ENCODE measurements around the gene GAK.
"Not testable (repeated sequence)": the region's sequence is repeated elsewhere in the genome, so short reads cannot be mapped to it uniquely, and the experiment has no call there.

The GAK gene

GRCh38 chr4:926538-926937 is 5.6 kb downstream of the GAK start:
- no peak for DNase-seq (ENCODE audit: low read depth)

- DNase-seq (ENCODE audit: low read depth), result no peak
Measured at GRCh38 chr4:925771-926500, 6.2 kb downstream of the GAK start.

- no peak for DNase-seq (ENCODE audit: low read depth)
Measured at GRCh38 chr4:925171-925570, 6.9 kb downstream of the GAK start.

- peak; percentile 20 for DNase-seq (ENCODE audit: low read depth)
Measured at GRCh38 chr4:924107-925096, 7.7 kb downstream of the GAK start.

GRCh38 chr4:921830-922331 is 10.2 kb downstream of the GAK start:
- no peak for DNase-seq (ENCODE audit: low read depth)

GRCh38 chr4:919004-919680 is 13.0 kb downstream of the GAK start:
- DNase-seq (ENCODE audit: low read depth), result not testable (repeated sequence)

- DNase-seq (ENCODE audit: low read depth), result not testable (repeated sequence)
Measured at GRCh38 chr4:918591-918990, 13.5 kb downstream of the GAK start.

- no peak for DNase-seq (ENCODE audit: low read depth)
Measured at GRCh38 chr4:917992-918391, 14.1 kb downstream of the GAK start.

- DNase-seq (ENCODE audit: low read depth), result no peak
Measured at GRCh38 chr4:917466-917865, 14.7 kb downstream of the GAK start.

DNA sequence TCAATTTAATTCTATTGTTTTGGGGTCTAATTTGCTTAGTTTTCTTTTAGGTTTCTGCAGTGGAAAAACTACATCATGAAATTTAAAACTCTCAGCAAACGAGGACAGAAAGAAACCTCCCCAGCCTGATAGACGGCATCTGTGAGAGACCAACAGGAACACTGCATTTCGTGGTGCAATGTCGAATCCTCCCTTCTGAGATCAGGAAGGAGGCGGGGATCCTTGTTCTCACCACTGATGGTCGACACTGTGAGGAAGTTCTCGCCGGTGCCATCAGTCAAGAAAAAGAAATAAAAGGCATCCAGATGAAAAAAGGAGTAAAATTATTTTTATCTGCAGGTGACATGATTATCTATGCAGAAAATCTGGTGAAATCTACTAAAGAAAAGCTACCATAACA is 16.5 kb downstream of the GAK start:
- no peak for DNase-seq (ENCODE audit: low read depth)

GRCh38 chr4:915041-915474 is 17.1 kb downstream of the GAK start:
- no peak for DNase-seq (ENCODE audit: low read depth)

- DNase-seq (ENCODE audit: low read depth), result no peak
Measured at GRCh38 chr4:914531-914930, 17.6 kb downstream of the GAK start.

- DNase-seq (ENCODE audit: low read depth), result no peak
Measured at GRCh38 chr4:913280-913618, 18.9 kb downstream of the GAK start.

DNA sequence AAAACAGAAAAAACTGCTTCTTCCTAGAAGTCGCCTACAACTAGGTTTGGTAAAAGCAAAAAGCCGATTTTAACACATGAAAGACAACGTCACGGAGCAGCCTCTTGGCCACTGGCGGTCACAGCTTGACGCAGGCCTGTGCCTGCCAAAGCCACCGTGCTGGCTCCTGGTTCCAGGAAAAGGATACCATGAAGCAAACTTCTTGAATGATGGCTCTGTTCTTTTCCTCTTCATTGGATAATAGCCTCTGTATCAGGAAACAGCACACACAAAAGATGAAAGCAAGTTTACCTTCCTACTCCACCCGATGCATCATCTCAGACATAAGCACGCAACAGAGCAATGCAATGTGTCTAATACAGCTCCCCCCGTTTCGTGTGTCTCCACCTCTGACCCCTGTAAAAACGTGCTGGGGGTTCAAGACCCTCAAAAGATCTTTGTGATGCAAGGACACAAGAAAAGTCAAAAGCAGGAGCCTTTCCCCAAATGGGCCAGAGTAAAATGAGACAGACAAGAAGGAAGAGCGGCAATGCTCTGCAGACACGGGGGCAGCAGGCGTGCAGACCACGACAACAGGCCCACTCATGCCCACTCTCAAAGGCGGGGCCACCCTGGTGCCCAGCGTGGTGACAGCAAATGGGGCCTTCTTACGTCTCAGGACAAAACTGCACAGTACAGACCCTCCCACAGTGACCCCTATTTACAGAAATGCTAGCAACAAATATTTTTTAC is 19.4 kb downstream of the GAK start:
- DNase-seq (ENCODE audit: low read depth), result no peak

DNA sequence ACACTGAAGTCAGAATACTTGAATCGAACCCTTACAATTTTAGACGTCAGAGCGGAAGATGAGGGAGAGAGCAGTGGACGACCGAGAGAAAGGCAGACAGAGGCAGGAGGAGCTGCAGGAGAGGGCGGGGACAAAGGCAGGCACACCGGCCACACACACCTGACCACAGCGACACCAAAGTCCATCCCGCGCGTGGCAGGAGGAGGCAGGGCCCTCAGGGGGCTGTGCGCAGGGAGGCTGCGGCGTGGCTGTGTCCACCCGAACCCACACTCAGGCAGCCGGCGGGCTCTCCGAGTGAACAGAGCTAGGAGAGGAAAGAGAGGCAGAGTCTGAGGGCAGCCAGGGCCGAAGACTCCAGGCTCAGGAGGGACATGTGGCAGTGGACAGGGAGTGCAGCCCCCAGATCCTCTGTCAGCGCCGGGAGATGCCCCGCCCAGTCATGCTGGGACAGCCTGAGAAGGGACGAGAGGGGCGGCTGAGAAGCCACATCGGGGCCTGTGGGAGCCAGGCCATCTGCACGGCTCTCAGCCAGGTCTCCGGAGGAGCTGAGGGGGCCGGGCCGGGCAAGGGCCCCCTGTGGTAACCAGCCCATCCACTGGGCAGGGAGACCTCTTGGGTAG is 20.1 kb downstream of the GAK start:
- no peak for DNase-seq (ENCODE audit: low read depth)

- DNase-seq (ENCODE audit: low read depth), result no peak
Measured at GRCh38 chr4:911221-911751, 20.8 kb downstream of the GAK start.

DNA sequence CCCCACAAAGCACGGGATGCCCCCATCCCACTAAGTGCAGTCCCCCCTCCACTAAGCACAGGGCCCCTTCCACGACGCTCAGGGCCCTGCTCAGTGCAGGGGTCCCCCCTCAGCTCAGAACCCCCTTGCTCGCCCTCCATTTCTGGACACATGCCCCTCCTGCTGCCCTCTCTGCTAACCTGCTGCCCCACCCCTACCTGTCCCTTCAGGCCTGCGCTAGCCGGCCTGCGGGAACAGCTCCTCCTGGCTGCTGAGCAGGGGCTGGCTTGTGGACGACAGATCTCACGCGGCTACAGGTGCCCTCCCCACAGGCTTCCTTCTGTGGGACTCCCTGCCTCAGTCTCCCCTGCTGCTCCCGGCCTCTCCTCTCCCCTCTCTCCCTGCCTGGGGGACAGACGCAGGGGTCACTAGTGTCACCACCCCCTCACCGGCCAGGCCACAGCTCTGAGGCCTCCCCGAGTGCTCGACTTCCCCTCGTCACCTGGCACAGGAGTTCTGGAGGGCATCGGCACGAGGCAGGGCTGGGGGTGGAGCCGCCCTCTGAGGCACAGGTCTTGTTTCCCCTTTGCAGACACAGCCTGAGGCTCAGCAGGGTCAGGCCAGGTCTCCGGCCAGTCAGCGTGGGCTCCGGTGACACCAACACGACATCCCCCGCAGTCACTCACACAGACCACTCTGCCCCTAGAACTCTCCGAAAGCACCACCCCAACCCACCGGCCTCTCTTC is 21.6 kb downstream of the GAK start:
- DNase-seq (ENCODE audit: low read depth), result no peak

DNA sequence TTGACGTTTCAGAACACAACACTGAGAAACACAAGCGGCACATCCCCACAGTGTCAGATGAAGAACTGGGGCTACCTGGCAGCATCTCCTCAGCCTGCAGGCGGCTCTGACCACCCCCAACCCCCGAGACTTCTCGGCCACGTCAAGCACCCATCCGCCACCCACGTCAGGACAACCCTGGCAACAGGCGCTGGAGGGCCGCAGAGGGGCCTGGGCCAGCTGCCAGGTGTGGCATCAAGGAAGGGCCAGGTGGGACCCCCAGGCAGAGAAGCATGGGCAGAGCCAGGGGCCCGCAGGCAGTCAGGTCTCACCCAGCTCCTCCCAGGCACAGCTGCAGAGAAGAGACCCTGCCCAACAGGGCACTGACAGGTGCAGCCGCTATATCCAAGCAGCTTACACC is 22.3 kb downstream of the GAK start:
- no peak for DNase-seq (ENCODE audit: low read depth)

GRCh38 chr4:909131-909571 is 23.0 kb downstream of the GAK start:
- no peak for DNase-seq (ENCODE audit: low read depth)

DNA sequence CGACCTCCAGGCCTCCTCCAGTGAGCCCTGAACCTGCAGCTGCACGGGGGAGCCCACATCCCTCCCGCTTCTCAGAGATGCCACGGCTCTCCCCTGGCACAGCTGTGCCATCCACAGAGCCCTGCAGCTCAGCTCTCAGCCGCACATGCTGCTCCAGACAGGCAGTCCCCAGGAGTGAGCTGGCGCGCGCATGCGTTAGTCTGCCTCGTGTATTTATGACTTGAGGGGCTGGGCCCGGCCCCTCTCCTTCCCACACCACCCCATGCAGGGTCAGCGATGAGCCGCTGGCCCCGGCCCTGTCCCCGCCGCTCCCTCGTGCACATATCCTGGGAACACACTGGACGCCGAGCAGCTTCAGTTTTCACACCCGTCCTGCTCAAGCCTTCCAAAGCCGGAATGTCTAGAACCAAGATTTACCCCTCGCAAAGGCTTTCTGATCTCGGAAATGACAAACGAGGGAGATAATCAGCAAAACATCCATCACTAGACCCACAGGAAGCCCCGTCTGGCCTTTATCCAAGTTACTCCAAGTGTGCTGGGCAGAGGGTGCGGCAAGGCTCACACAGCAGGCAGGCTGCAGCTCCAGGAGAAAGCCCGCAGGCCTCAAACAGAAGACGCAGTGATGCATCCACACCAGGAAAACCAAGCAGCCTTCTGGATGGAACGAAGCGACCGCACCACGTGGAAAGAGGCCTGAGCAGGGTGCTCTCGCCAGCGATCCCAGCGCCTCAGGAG is 24.3 kb downstream of the GAK start:
- DNase-seq (ENCODE audit: low read depth), result no peak

Measured in T-helper 22 cell (primary cell).